ENCODE results near the gene LAMB4.

Gene LAMB4

GRCh38 chr7:108009873-108010272 lies 120.3 kb downstream of the LAMB4 start:
- DNase-seq: no peak

- DNase-seq: no peak
Measured at GRCh38 chr7:108008827-108009226, 121.3 kb downstream of the LAMB4 start.

- no peak for DNase-seq
Measured at GRCh38 chr7:108008240-108008639, 121.9 kb downstream of the LAMB4 start.

- DNase-seq: no peak
Measured at GRCh38 chr7:108007762-108008161, 122.4 kb downstream of the LAMB4 start.

GRCh38 chr7:108007261-108007660 lies 122.9 kb downstream of the LAMB4 start:
- no peak for DNase-seq

GRCh38 chr7:108004220-108005142 lies 125.7 kb downstream of the LAMB4 start:
- DNase-seq: no peak

- DNase-seq: no peak
Measured at GRCh38 chr7:108003599-108003935, 126.6 kb downstream of the LAMB4 start.

- no peak for DNase-seq
Measured at GRCh38 chr7:108002726-108003598, 127.2 kb downstream of the LAMB4 start, which contains the start of gene LAMB1. LAMB1 (minus strand) TSS chr7:108003161; CDS start chr7:108002885, 276 bp downstream.

GRCh38 chr7:108001764-108002725 lies 128.1 kb downstream of the LAMB4 start:
- DNase-seq: no peak

- no peak for DNase-seq
Measured at GRCh38 chr7:108000875-108001763, 129.0 kb downstream of the LAMB4 start.

GRCh38 chr7:107999779-108000560 lies 130.2 kb downstream of the LAMB4 start:
- DNase-seq: no peak

- no peak for DNase-seq
Measured at GRCh38 chr7:107998660-107999480, 131.3 kb downstream of the LAMB4 start.

- peak; percentile 56 for DNase-seq
Measured at GRCh38 chr7:107998150-107998549, 132.0 kb downstream of the LAMB4 start.

- DNase-seq: no peak
Measured at GRCh38 chr7:107996072-107996882, 133.9 kb downstream of the LAMB4 start.

- DNase-seq: no peak
Measured at GRCh38 chr7:107995184-107996071, 134.7 kb downstream of the LAMB4 start.

- DNase-seq: no peak
Measured at GRCh38 chr7:107994421-107995030, 135.6 kb downstream of the LAMB4 start.

GRCh38 chr7:107993891-107994291 lies 136.3 kb downstream of the LAMB4 start:
- no peak for DNase-seq
